Inflammatory macrophage treated with lipopolysaccharide for 1 hour (primary cell): ENCODE results near the gene CLIC6.

Experiments used
- DNase-seq, 2 donors: peaks; one replicate each; pipeline ENCODE4 v3.0.0-alpha.2; 2020 to 2022

Gene CLIC6

DNA sequence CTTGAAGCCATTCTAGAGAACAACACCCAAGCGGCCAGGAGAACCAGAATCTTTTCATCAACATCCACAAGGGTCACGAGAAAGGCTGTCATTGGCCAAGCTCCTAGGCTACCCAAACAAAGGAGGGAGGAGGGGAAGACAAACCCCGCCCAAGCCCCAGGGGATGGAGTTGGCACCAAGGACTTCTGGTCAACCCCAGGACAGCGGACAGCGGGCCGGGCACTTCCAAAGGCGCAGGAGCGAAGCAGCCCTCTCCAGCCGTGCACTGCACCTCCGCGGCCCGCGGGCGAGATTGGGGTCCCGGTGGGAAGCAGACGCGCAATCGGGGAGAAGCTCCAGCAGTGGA lies at the start of gene CLIC6:
CLIC6 (plus strand) TSS at position 192 of the 346 bp plus-strand sequence. CDS start 395 bp downstream, outside the sequence.
- no peak for DNase-seq

DNA sequence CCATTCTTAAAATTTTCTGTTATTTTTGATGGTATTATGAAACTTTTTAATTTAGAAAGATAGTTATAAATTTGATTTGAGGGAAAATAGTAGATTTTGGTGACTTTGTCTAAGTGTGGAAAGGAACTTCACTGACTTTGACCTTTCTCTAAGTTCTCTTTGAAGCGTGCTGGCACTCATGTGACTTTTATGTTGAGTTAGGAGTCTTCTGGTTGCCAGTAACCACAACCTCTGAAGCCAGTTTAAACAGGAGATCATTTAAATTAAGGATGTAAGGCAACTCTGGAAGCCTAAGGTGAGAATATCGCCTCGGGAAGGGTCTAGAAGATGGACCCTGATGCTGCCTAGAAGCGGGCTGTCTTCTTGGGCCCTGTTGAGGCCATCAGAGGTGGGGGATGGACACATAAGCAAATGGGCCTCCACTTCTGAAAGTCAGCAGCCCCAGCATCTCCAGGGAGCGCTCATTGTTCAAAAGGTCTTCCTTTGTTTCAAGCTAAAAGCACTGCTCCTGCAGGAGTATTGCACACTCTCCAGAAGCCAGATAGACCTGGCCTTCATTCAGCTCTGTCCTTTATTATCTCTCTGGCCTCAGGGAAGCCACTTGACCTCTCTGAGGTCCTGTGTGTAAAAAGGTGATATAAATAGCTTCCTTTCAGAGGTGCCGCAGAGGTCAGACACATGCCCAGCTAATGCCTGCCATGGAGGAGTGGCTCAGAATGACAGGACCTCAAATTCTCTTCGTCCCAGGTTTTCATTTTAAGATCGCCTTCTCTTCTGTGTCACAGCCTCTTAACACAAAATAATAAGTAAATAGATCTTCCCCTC lies 48.7 kb upstream of the CLIC6 start:
- no peak for DNase-seq

DNA sequence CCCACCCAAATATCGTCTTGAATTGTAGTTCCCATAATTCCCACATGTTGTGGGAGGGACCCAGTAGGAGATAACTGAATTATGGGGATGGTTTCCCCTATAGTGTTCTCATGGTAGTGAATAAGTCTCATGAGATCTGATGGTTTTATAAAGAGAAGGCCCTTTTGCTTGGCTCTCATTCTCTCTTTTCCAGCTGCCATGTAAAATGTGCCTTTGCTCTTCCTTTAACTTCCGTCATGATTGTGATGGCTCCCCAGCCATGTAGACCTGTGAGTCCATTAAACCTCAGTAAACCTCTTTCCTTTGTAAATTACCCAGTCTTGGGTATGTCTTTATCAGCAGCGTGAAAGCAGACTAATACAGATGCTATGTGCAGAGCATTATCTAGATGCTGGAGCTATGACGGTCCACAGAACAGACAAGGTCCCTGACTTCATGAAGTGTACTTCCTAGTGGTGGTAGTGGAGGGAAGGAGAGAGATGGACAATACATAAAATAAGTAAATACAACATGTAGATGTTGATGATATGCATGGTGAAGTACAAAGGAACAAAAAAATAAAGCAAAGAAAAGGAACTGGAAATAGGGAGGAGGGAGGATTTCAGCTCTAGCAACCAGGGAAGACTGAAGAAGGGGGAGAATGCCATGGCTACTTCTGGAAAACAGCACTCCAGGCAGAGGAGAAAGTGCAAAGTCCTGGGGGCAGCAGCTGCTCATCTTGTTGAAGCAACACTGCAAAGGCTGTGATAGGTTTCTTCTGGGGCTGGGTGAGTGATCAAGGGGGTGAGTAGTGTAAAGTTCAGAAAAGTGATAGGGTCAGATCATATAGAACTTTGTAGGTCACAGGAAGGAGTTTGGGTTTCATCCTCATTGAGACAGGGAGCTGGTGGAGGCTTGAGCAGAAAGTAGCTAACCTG lies 47.1 kb upstream of the CLIC6 start:
- no peak for DNase-seq

DNA sequence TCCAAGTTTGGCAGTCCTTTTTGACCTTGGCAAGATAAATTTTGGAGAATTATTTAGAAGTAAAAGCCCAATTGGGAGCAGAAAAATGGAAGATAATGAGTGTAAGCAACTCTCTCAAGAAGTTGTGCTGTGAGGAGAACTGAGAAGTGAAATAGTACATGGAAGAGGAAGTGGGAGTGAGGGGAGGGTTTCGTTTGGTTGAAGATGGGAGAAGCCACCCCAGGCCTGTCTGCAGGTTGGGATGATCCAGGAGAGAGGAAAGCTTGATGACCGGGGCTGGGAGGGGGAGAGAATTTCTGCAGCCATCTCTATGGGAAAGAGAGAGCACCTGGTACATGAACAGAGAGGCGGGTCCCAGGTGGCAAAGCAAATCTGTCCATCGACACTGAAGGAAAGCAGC lies 45.3 kb upstream of the CLIC6 start:
- DNase-seq: peak in 1 of 2 donors; percentile 22

DNA sequence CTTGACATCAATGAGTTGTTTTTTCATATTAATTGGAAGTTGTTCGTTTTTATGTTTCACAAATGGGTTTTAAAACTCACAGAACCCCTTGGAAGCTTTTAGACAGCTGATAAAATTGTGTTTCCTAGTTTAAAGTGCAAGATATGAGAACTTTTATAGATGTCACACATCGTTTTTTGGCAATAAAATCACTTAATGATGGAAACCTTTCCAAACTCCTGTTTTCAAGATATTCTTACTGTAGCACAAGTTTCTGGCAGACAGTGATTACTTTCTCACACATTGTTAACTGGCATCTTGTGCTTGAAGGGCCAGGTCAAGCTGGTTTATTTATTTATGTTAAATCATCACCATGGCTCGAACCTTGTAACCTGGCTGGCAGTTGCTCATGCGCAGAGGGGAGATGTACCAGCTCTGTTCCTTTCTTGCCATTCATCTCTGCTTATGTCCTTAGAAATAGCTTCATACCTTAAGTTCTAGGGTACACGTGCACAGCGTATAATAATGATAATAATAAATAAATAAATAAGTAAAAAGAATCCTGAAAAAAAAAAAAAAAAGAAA lies 43.7 kb upstream of the CLIC6 start:
- DNase-seq: no peak

DNA sequence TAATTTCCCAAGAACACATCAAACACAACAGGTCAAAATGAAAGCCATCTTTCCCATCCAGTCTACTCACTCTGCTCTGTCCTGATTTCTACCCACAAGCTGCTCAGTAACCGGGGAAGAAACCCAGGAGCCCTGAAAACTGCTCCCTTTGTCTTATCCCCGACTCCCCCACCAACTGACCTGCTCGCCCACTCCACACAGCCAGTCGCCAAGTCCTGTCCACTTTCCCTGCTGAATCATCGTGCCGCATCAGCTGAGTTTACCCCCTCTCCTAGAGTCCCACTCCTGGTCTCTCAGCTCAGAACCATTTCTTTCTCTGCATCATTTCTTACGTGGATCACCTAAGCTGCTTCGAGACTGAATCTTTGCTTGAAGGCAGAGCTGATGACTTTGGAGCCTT lies 42.7 kb upstream of the CLIC6 start:
- DNase-seq: no peak

DNA sequence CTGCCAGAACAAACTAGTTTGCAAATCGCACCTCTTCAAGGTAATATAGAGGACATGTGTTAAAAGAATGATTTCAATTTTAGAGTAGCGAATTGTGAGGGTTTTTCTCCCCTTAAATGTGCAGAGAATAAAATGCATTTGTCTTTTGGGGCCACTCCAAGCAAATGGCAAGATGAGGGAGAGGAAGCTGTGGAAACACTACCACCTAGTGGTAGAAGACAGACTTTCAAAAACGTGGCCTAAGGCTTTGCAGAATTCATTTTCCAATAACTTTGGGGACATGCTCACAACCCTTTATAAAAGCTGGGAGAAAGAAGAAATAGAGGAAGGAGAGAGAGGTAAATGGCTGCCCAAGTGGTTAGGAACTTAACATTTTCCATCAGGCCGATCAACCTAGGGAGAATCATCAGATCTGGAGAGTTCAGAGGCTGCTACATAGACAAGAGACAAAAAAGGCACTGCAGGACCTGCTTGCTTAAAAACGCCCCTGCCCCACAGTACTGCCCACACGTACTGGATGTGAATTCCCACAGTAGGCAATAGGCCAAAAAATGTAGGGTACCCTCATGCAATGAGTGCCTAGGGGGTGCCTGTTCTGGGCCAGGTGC lies 38.2 kb upstream of the CLIC6 start:
- peak; percentile 40 to 82 for DNase-seq

DNA sequence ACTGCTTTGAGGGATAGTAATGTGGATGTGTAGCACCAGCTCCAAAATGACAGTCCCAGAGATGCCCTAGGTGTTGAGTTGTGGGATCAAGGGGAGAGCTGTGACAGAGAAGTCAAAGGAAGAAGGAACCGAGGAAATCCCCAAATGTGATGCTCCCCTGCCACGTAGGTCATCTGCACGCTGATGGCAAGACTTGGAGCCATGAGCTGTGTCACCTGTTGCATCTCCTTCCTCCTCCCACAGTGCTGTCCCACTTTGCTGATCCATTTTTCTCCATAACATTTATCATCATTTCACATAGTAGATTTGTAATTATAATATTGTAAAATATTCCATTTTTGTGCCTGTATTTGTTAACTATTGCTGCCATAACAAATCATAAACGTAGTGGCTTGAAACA lies 36.3 kb upstream of the CLIC6 start:
- DNase-seq: no peak

DNA sequence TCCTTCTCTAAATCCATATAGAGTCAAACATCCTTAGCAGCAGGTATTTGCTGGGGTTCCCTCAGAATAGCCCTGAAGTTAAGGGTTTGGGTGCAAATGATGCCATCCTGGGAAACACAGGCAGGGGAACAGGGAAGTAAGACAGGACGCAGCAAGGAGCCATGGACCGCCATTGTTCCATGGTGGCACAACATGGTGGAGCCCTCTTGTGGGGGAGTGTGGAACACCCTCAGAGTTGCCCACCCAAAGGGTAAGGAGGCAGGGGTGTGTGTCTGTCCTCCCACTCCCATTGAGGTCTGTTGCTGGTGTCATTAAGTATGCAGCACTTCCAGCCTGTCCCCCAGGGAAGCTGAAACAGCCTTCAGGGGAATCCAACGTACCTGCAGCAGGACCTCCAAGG lies 33.5 kb upstream of the CLIC6 start:
- no peak for DNase-seq

DNA sequence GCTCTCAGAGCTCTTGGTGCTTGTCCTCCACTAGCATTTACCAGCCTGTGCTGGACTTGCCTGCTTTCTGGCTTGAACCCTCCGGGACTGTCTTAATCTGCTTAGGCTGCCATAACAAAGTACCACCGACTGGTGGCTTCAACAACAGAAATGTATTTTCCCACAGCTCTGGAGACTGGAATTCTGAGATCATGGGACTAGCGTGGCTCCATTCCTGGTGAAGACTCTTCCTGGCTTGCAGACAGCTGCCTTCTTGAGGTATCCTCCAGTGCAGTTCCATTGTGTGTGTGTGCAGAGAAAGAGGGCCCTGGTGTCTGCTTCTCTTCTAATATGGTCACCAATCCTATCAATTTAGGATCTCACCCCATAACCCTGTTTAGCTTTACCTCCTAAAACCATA lies 31.8 kb upstream of the CLIC6 start:
- DNase-seq: no peak

DNA sequence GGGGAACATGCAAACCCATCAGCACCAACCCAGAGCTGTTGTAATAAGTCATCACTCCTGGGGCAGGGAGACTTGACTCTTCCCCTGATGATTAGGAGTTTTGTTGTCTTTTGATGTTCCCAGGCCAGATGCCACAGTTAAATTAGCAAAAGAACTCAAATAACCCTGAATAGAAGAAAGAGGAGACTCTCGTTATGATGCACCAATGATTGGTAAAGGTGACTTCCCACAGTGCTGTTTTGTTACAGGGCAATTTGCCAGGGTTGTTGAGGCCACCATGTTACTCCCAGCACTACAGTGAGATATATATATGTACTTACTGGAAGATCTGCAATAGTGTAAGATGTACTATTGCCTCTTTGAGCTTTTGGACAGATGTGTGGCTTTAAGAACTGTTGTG lies 29.5 kb upstream of the CLIC6 start:
- no peak for DNase-seq

DNA sequence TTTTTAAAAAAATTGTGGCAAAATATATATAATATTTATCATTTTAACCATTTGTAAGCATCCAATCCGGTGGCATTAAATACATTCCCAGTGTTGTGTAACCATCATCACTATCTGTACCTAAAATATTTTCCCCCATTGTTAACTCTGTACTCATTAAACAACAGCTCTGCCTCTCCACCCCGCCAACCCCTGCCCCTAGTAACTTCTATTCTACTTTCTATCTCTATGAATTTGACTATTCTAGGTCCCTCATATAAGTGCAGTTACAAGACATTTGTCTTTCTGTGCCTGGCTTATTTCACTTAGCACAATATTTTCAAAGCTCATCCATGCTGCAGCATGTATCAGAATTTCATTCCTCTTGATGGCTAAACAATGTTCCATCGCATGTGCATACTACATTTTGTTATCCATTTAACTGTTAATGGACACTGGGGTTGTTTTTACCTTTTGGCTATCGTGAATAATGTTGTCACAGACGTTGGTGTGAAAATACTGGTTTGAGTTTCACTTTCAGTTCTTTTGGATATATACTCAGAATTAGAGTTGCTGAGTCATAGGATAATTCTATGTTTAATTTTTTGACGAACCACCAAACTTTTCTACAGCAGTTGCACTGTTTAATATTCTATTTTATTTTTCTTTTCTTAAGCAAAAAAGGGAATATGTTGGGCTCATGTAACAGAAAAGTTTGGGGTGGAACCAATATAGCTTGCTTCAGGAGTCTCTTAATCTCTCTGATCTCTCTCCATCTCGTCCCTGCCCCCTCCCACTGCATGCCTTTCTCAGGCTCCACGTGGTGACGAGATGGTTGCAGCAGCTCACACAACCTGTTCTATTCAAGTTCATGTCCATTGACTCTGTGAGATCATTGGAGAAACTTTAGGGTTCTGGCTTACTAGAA lies 28.7 kb upstream of the CLIC6 start:
- DNase-seq: peak; percentile 21 to 46

DNA sequence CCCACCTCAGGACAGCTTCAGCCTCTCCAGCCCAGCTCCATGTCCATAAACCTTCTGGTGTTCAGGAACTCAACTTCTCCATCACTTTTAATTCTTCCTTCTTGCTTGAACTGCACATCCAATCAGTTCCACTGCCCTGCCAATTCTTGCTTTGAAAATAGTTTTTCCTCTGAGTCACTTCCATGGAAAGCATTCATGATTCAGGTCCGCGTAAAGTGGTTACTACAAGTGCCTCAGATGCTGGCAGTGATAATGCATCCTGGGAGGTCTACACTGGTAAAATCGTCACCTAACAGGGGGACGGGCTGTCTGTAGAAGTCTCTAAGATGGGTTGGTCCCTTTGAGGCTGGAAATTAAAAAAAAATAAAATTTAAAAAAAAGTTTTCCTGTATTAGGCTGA lies 27.9 kb upstream of the CLIC6 start:
- DNase-seq: no peak

DNA sequence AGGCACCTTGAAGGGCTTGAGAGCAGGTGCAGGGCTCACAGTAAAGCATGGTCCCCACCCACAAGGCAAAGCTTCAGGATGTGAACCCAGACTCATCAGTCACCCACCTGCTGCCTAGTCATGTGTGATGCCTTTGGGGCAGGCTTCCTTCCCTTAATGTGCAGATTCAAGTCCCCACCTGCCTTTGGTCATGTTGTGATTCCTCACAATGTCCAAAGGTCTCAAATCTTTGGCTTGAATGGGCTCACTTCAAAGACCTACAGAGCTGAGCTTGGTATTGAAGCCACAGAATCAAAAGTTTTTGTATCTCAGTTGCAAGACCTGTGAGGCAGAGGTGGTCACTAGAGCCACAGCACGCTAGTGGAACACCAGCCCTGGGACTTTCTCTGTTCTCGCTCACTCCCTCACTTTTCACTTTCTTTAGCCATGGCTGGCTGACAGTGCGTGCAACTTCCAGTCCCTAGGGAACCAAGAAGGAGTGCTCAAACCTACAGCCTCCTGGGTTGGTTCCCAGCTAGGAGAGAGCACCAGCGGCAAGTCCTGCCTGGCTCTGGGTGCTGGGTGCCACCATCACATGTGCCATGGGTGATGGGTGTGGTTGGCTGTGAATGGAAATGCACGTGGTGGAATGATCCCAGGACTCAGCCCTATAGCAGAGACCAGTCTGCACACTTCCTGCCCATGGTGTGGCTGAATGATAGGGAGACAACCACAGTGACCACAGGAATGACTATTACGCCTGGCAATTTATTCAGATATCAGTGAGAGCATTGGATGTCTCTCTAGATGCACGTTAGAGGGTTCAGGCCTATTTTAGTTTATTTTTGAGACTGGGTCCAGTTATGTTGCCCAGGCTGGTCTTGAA lies 26.4 kb upstream of the CLIC6 start:
- DNase-seq: no peak

DNA sequence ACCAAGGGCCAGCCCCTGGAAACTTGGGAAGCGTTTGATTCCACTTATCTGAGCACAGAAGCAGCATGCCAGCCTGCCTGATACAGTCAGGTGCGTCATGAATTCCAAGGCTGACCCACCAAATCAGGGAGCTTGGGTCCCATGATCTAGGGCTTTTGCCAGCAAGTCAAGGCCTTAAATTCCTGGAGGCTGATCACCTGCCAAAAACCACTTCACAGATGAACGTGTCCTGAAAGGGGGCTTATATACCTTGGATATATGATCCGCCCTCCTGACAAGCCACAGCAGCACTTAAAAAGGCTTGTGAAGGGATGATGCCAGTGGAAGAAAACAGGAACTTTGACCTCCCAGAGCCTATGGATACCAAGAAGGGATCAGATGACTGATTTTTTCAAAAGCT lies 24.0 kb upstream of the CLIC6 start:
- no peak for DNase-seq

DNA sequence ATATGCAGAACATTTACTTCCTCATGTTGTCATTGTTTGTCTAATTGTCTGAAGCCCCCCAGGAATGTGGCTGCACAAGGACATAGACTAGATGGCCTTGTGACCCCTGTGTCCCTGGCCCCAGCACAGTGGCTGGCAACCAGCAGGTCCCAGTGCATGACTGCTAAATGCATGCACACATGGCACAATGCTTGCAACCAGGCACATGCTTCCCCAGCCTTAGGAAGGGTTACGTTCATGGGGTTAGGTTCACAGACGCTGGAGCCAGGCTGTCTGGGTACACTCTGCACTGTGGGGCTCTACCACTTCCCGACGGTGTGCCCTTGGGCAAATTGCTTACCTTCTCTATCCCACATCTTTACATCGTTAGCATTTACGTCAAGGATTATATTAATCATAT lies 21.2 kb upstream of the CLIC6 start:
- DNase-seq: no peak

DNA sequence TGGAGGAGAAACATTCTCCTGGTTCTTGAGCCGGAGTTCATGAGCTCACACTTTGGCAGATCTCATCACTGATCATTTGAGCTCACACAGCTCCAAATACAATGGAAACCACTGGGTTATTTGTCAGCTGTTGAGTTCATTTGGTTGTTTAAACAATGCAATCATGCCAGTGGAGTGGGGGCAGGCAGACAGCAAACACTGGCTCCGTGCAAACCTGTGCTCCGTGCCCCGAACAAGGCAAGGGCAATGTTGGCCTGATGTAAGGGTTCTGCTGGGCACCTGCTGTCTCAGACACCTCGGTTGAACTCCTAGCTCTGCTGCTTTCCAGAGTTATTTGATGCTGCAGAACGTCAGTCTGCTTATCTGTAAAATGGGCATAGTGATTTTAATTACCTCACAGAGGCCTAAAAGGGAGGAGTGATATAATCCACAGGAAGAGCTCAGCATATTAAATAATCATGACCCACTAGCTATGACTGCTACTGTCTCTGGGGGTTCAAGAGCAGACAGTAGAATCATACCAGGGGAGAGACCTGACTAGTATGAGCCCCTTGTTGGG lies 20.0 kb upstream of the CLIC6 start:
- DNase-seq: no peak

DNA sequence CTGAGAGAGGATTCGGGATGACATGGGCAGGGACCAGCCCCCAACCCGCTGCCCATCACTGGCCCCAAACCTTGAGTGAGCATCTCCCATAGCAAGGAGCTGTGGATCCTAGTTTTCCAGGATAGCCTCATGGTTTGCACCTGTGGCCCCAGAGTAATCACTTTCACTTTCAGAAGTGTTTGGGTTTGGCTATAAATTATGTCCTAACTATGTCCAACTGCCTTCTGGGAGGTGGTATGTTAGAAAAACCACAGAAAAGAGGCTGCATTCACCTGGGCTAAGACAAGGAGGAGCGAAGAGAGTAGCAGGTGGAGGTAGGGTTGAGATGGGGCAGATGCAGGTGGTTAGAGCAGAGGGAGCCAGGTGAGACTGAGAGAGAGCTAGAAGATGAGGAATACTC lies 19.4 kb upstream of the CLIC6 start:
- no peak for DNase-seq

DNA sequence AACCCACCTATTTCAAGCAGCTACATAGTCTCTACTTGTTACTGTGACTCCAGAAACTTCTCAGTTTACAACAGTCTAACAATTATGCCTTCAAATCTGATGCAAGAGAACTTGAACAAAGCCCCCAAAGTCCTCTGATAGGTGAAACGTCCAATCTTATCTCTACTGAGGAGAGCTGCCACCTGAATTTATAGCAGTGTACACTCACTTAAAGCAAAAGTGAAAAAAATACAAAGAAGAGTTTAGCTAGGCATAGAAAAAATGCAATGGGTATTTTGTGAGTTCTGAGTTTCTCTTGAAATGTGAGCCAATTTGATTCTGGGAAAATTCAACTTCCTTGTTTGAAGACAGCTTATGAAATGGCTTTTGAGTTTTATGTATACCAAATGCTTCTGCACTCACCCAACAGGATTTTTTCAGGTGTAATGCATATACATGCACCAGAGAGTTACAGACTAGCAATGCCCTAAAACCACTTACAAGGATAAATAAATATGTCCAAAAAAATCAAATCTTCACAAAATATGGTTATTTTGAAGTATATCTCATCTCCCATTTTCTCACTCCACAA lies 17.8 kb upstream of the CLIC6 start:
- peak in 1 of 2 donors; percentile 37 for DNase-seq

DNA sequence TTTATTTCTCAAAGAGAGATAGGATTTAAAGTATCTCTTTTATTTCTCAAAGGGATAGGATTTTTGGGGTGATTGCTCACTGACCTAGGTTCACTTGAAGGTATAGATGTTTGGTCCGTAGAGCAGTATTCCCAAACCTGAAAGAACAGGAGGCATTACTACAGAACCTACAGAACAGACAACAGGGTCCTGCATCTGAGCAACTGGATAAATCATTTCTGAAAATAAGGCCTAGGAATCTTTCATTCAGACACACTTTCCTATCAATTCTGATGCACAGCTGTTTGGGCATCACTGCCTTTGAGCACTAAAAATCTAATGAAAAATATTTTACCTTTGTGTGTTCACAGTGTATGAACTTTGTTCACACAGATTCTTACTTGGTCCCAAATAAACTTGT lies 17.2 kb upstream of the CLIC6 start:
- no peak for DNase-seq

DNA sequence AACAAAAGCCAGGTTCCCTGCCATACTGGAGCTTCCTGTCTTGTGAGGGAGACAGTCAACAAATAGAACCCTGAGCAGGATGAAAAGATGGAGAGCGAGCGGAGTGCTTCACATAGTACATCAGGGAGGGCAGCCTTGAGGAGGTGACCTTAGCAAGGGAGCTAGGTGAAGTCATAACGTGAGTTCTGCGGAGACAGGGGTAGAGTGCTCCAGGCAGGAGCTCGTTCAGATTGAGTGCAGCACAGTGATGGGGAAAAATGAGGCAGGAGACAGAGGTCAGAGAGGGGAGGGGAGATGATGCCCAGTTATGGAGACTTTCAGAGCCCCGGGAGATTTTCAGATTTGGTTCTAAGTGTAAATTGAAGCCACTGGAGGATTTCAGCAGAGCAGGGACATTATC lies 15.3 kb upstream of the CLIC6 start:
- no peak for DNase-seq
